Ovary (tissue), 3 donors: ENCODE measurements around the gene NOS1.

Source experiments
- EP300 ChIP-seq: sonication (generic); formaldehyde crosslinking; IDR thresholded peaks from one replicate; pipeline ENCODE4 v1.6.1; 2017; ENCODE audit warnings: antibody characterized with exemption
- TF ChIP-seq, protein P1 (sequence below), 3 donors: fragments of 450-650 bp in 2 of 3; fragments of 200-600 bp in 1 of 3; IDR thresholded peaks; one replicate each; pipeline versions ENCODE4 v1.5.1 to v1.8.0; 2016 to 2022; ENCODE audit warnings: antibody characterized with exemption in 3 of 3, mild to moderate bottlenecking in 1 of 3
- donor health status: DM: no; HTN: no; CAD: no.

DNA sequence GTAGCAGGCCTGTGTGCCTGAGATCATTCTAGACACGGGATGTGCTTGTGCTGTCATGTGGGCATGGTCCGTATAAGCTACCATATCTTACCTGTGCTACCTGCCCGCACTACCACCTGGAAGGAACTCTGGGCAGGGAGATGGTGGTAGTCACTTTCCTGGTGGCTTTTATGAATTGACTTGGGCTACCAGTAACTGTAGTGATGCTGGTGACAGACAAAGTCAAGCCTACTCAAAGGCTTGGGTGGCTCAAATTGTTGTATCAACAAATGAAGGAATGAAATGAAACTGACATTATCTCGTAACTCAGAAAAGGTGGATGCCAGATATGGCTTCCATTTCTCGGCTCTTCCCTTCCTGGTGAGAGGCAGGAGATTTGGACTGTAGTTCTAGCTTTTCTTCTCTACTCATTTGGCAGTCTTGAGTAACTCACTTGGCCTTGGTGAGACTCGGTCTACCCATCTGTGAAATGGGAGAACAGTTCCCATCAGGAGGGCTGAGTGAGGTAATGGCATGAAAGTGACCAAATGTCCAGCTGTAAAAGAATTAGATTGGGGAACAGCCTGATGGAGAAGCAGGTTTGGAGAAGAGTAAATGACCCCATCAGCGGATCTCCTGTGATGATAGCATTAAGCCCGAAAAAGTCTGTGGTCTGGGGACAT lies 81.3 kb downstream of the NOS1 start:
- TF ChIP-seq, protein P1, sequence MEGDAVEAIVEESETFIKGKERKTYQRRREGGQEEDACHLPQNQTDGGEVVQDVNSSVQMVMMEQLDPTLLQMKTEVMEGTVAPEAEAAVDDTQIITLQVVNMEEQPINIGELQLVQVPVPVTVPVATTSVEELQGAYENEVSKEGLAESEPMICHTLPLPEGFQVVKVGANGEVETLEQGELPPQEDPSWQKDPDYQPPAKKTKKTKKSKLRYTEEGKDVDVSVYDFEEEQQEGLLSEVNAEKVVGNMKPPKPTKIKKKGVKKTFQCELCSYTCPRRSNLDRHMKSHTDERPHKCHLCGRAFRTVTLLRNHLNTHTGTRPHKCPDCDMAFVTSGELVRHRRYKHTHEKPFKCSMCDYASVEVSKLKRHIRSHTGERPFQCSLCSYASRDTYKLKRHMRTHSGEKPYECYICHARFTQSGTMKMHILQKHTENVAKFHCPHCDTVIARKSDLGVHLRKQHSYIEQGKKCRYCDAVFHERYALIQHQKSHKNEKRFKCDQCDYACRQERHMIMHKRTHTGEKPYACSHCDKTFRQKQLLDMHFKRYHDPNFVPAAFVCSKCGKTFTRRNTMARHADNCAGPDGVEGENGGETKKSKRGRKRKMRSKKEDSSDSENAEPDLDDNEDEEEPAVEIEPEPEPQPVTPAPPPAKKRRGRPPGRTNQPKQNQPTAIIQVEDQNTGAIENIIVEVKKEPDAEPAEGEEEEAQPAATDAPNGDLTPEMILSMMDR (IDR thresholded peaks at IDR 0.05) = no peak
- no peak for TF ChIP-seq EP300
